ENCODE data around the gene ADARB1. TPM values are rescaled to one million over a fixed set of nuclear protein-coding genes. Genes with fewer than 3 reads are reported as not detected.

The ADARB1 gene
- total RNA-seq, 1 experiment from 2014 or later, result 14.6 TPM

GRCh38 chr21:45135868-45136267 lies 61.5 kb downstream of the ADARB1 start (continued):
- no peak for TF ChIP-seq TEAD1 (CRISPR knock-in tag; IDR thresholded peaks at IDR 0.05)
- no peak for TF ChIP-seq ZSCAN18 (CRISPR knock-in tag; IDR thresholded peaks at IDR 0.05)
- TF ChIP-seq ZBTB21 (CRISPR knock-in tag; IDR thresholded peaks at IDR 0.05; ENCODE audit: borderline replicate concordance), result no peak
- no peak for TF ChIP-seq JAZF1 (CRISPR knock-in tag; IDR thresholded peaks at IDR 0.05)
- no peak for TF ChIP-seq GABPB1 (CRISPR knock-in tag; IDR thresholded peaks at IDR 0.05)
- no peak for TF ChIP-seq ZMAT4 (CRISPR knock-in tag; IDR thresholded peaks at IDR 0.05)
- TF ChIP-seq CBFB (CRISPR knock-in tag; IDR thresholded peaks at IDR 0.05; ENCODE audit: low read depth), result no peak
- TF ChIP-seq ATF1 (CRISPR knock-in tag; IDR thresholded peaks at IDR 0.05), result no peak
- no peak for TF ChIP-seq IRF2 (CRISPR knock-in tag; IDR thresholded peaks at IDR 0.05; ENCODE audit: borderline replicate concordance, low read depth)

- H3K36me3 Mint-ChIP-seq, result no peaks in the 10 kb centered on the region
Measured at GRCh38 chr21:45136500-45136899, 62.1 kb downstream of the ADARB1 start.

More at GRCh38 chr21:45136500-45136899, 62.1 kb downstream of the ADARB1 start:
- peak; percentile 41; the same call in 1 of the 2 replicates for TF ChIP-seq ZNF423 (CRISPR knock-in tag; IDR thresholded peaks at IDR 0.05)
- no peak for TF ChIP-seq ATF1 (CRISPR knock-in tag; IDR thresholded peaks at IDR 0.05)
- no peak for TF ChIP-seq ZMAT4 (CRISPR knock-in tag; IDR thresholded peaks at IDR 0.05)
- TF ChIP-seq ZBTB43 (CRISPR knock-in tag; IDR thresholded peaks at IDR 0.05), result no peak
- TF ChIP-seq FOXP4 (CRISPR knock-in tag; IDR thresholded peaks at IDR 0.05), result no peak
- no peaks in the 10 kb centered on the region for H3K9me3 Mint-ChIP-seq
- no peaks in the 10 kb centered on the region for H3K27me3 Mint-ChIP-seq (ENCODE audit: low read depth)
- ChIA-PET CTCF (interaction anchor here (0.5 to 4.5 kb wide), 48 partner anchors 7 to 641 kb away, joined by 3 to 58 read pairs (median 4); no protein-coding TSS in a partner anchor), POLR2A (interaction anchor here (0.6 to 1.0 kb wide), 2 partner anchors 144 to 170 kb away, joined by 3 read pairs; no protein-coding TSS in a partner anchor)
- DNase-seq (ENCODE audit: low spot score) (no peak), ATAC-seq (no peak)
- no peak overlapping the region; the same call in 1 of the 2 replicates for H3K27ac Mint-ChIP-seq
- peaks cover 3% of the 10 kb centered on the region; the same call in 1 of the 2 replicates for H3K4me1 Mint-ChIP-seq
- H3K4me3 Mint-ChIP-seq, result no peak overlapping the region

Data from WTC11 (cell line).